PC-9 (cell line): Measurements from ENCODE around the gene DRAXIN.

ENCODE experiments used
- CTCF ChIP-seq: fragments of 200-600 bp; sonication (generic); conservative IDR thresholded peaks from 2 replicates; pipeline ENCODE4 v1.6.1; 2017; ENCODE audit warnings: mixed run types, antibody characterized with exemption, mild to moderate bottlenecking, moderate library complexity
- EZH2 ChIP-seq: fragments of 200-600 bp; sonication (generic); IDR thresholded peaks from 2 replicates; pipeline ENCODE4 v1.8.0; 2017; ENCODE audit warnings: antibody characterized with exemption, low read depth

GRCh38 chr1:11658542-11658941 lies 33.0 kb upstream of the DRAXIN start:
- no peak for TF ChIP-seq CTCF
- TF ChIP-seq EZH2 = no peak
